ENCODE data around the gene STK32B.

STK32B gene

DNA sequence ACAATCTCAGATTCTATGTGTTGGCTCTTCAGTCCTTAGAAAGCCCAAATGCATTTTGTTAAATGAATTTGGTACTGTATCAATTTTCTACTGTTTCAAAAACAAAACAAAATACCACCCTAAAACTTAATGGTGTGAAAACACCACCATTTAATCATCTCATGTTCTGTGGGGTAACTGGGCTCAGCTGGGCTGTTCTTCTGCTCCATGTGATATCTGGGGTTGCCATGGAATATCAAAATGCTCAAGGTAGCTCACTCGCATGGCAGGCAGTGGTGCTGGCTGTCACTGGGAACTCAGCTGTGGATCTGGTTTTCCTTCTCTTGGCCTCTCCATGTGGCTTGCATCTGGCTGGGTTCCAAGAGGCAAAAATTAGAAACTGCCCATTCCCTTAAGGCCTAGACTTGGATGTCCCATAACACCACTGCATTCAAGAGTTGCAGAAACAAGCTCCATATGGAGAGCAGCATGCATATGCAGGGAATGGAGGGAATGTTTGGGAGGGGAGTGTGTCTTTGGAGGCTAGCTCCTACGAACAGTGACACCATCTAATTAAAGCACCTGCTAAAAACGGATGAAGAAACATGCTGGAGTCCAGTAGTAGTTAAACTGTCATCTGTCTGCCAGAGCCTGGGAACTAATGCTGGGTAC is 279.2 kb downstream of the STK32B start:
- in situ Hi-C loops (cut with HindIII; ENCODE audit: low sequenced_read_pairs) = no loop called here

GRCh38 chr4:5337731-5338130 is 286.5 kb downstream of the STK32B start:
- in situ Hi-C loops (cut with HindIII; ENCODE audit: low sequenced_read_pairs) = no loop called here

- in situ Hi-C loops (cut with HindIII; ENCODE audit: low sequenced_read_pairs) = no loop called here
These were observed 287.3 kb downstream of the STK32B start for GRCh38 chr4:5338531-5338930.

DNA sequence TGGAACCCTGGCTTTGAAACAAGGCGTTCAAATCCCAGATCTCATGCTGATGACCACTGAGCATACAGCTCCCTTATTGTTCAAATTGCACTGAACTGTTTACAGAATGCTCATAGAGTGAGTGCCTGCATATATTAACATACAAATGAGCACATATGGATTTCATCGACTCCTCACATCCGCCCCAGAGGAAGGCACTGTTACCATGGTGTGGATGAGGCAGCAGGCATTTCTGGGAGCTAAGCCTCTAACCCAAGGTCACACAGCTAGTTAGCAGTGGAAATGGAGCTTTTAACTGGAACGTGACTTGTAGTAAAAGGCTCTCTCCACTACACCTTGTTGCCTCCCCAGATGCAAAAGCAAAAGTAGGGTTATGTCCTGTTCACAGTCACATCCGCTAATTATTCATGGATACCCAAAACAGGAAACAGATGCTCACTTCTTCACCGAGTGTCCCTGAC is 289.7 kb downstream of the STK32B start:
- in situ Hi-C loops (cut with HindIII; ENCODE audit: low sequenced_read_pairs) = no loop called here

GRCh38 chr4:5341526-5341925 is 290.2 kb downstream of the STK32B start:
- in situ Hi-C loops (cut with HindIII; ENCODE audit: low sequenced_read_pairs) = no loop called here

DNA sequence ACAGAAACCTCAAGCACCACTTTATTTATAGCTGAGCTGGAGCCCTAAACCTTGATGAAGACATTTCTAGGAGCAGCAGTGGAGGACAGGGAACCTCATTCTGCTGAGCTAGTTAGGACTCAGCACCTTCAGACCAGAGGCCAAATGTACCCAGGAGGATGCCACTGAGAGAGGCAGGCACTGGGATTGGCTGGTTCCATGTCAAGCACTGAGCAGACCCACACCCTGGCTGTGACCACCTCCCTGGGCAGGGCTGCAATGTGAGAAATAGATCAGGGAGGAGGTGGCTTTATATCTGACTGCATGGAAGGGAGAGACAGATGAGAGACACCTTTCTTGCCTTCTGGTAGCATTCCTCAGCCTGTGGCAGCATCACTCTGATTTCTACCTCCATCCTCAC is 304.6 kb downstream of the STK32B start:
- in situ Hi-C loops (cut with HindIII; ENCODE audit: low sequenced_read_pairs) = no loop called here

GRCh38 chr4:5357870-5358269 is 306.6 kb downstream of the STK32B start:
- in situ Hi-C loops (cut with HindIII; ENCODE audit: low sequenced_read_pairs) = no loop called here

DNA sequence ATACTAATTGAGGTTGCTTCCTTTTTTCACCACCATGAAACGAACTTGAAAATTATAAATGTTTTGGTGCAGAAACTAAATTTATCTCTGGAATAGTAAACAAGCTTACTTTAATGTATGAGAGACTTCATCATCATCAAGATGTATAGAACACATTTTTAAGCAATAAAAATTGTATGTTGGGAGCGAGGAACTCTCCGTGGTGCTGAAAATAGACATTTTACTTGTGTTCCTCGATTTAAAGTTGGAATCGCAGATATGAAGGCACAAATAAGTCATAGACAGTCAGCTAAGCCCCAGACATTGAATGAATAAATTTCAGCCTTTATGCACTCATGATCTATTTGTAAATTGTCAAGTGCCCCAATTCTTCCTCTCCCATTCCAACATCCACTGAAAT is 310.7 kb downstream of the STK32B start:
- in situ Hi-C loops (cut with HindIII; ENCODE audit: low sequenced_read_pairs) = no loop called here

GRCh38 chr4:5364406-5364805 is 313.1 kb downstream of the STK32B start:
- in situ Hi-C loops (cut with HindIII; ENCODE audit: low sequenced_read_pairs) = no loop called here

DNA sequence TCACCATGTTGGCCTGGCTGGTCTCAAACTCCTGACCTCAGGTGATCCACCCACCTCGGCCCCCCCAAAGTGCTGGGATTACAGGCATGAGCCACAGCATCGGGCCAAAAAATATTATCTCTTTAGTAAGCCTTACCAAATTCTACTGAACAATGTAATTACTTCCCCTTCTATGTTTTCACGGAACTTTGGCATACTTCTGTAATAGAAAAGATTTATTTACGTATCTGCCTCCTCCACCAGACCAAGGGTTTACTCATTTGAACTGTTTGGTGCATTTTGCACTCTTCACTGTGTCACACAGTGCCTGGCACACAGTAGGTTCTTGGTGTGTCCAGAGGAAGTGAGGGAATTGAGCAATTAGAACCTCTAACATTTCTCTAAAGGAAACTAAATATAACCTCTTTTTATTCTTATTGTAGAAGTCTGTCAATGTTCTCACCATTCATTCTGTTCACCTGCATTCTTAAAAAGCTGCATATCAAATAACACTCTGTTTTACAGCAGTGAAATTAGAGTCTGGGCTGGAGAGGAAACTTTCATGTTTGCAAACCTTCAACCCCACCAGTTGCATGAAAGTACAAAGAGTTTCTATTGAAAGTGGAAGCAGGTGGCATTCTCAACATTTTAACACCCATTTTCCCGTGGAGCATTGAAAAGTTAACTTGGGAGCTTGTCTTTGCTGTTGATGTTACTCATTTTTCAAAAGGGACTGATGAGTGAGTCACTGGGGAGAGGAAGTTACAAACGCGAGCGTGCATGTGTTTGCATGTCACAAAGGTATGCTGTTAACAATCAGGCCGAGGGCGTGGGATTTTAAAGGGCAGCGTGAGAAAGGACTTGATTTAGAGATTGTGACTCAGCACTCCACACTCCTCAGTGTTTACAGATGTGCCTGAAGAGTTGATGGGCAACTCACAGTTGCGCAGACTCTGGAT is 314.1 kb downstream of the STK32B start:
- in situ Hi-C loops (cut with HindIII; ENCODE audit: low sequenced_read_pairs) = no loop called here

- in situ Hi-C loops (cut with HindIII; ENCODE audit: low sequenced_read_pairs) = no loop called here
These were observed 314.7 kb downstream of the STK32B start for GRCh38 chr4:5366009-5366386.

- in situ Hi-C loops (cut with HindIII; ENCODE audit: low sequenced_read_pairs) = no loop called here
These were observed 315.1 kb downstream of the STK32B start for GRCh38 chr4:5366421-5366820.

GRCh38 chr4:5368426-5368825 is 317.1 kb downstream of the STK32B start:
- in situ Hi-C loops (cut with HindIII; ENCODE audit: low sequenced_read_pairs) = no loop called here

DNA sequence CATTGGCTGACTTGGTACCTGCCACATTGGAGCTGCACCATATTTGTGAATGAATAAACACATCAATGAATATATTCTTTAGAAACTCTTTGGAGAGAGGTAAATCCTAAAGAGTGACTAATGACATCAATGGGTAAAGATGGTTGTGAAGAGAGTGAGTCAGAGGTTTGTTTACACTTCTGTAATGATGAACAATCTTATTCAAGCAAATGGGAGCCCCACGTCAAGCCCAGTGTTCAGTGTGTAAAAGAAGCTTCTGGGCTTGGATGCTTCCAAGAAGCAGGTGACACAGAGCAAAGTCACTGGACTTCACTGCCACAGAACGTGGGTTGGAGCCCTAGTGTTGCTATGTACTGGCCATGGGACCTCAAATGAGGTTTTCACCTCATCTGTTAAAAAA is 319.0 kb downstream of the STK32B start:
- in situ Hi-C loops (cut with HindIII; ENCODE audit: low sequenced_read_pairs) = no loop called here

DNA sequence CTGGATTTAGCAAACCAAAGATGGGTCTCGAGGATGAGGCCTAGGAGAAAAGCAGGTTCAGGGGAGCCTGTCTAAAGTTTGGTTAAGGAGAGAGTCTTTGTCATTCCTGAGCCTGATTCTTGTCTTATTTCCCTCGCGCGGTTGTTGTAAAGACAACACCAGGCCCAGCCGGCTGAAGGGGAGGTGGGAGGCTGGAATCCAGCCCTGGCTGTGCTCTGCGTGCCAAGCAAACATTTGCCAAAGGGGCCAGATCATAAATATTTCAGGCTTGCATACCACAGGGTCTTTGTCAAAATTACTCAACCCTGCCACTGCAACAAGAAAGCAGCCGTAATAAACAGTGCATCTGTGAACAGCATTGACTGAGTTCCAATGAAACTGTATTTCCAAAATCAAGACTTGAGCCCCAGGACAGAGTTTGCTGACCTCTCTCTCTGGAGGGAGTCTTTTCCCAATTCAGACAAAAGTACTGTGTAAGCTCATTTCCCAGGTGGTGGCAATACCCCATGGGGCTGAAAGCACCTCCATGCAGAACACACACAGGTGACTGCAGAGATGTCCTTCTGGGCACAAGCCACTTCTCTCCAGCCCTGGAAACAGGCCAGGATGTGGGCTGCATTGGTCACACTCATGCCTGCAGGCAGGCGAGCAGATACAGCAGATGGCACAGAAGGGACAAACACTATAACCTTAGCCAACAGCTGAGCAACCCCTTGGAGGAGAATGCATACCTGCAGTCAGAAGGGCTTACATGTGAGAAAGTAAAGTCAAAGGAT is 320.3 kb downstream of the STK32B start:
- in situ Hi-C loops (cut with HindIII; ENCODE audit: low sequenced_read_pairs) = no loop called here

DNA sequence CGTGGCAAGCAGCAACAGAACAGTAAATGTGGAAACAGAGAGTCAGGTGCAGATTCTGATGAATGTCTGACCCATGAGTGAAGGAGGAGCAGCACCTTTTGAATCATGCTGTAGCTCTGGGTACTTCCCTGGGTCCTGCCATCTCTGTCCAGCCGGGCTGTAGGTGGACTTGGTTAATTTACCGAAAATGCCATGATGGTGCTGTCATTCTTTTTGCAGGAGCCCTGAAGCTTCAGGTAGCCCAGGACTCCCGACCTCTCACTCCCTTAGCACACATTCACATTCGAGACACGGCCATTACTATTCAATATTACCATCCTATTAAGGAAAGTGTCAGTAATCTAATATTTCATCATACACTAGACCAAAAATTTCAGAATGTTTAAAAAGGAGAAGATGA is 320.9 kb downstream of the STK32B start:
- in situ Hi-C loops (cut with HindIII; ENCODE audit: low sequenced_read_pairs) = no loop called here

GRCh38 chr4:5373327-5373726 is 322.0 kb downstream of the STK32B start:
- in situ Hi-C loops (cut with HindIII; ENCODE audit: low sequenced_read_pairs) = no loop called here

DNA sequence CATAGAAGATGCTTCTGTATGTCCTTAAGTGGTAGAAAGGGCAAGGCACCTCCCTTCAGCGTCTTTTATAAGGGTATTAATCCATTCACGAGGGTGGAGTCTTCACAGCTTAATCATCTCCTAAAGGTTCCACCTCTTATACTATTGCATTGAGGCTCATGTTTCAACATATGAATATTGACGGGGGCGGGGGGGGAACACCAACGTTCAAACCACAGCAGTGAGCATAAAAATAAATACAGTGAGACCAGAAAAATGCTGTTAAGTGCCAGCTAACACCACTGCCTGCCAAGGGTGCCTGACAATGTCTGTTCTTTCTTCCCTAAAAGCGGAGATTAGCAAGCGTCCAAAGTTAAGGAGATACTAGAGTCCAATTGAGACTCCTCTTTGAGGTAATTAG is 323.3 kb downstream of the STK32B start:
- in situ Hi-C loops (cut with HindIII; ENCODE audit: low sequenced_read_pairs) = no loop called here

DNA sequence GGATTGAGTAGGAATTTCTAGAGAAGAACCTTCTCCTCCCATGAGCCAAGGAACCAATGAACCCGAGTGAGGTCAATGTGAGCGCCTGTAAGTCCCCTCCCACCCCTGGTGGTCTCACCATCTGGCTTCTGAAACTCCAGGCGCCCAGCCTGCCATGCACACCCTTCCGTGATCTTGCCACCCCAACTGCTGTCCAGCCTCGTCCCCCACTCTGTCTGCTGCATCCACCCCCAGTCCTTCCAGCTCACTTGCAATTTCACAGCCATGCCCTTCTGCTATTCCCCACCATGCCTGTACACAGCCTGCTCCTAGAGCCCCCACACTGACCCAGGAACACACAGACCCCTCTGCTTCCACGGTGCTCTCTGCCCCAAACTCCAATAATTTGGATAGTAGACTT is 323.7 kb downstream of the STK32B start:
- in situ Hi-C loops (cut with HindIII; ENCODE audit: low sequenced_read_pairs) = no loop called here

DNA sequence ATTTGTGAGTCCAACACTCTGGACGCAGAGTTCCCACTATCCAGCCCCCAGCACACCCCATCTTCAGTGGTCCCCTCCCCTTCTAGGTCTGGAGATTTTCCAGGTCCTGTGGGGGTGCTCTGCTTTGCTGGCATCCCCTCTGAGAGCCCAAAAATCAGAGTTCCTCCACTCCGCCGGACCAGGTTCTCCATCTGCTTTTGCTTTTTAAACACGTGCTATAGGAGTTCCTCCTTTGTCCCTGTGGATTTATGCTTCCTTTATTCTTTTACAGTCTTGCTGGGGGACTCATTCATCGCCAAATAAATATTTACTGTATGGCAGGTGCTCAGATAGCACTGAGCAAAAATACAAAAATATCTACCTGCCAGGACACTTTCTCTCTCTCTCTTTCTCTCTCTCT is 324.7 kb downstream of the STK32B start:
- in situ Hi-C loops (cut with HindIII; ENCODE audit: low sequenced_read_pairs) = no loop called here

GRCh38 chr4:5378002-5378401 is 326.7 kb downstream of the STK32B start:
- in situ Hi-C loops (cut with HindIII; ENCODE audit: low sequenced_read_pairs) = no loop called here

All from DLD1 (cell line).